Memory B cell (primary cell): ENCODE results near the gene LDAF1.
"Not testable (repeated sequence)": the region's sequence is repeated elsewhere in the genome, so short reads cannot be mapped to it uniquely, and the experiment has no call there.

ENCODE experiments used
- ATAC-seq: fragments of 150-1000 bp; cut with Tn5 transposase; 2 replicates; pipeline ENCODE4 v1.10.0; 2021; ENCODE audit warnings: low read depth, mild to moderate bottlenecking, moderate library complexity
- DNase-seq, 2 donors: peaks; one replicate each; pipeline ENCODE4 v3.0.0; 2022; ENCODE audit warnings: low spot score in 2 of 2
- H3K27ac Mint-ChIP-seq: one replicate; pipeline ENCODE4 v1.8.0; 2022; ENCODE audit warnings: mild to moderate bottlenecking, moderate library complexity, mixed read lengths
- H3K27me3 Mint-ChIP-seq: one replicate; pipeline ENCODE4 v1.8.0; 2022; ENCODE audit warnings: mixed read lengths
- H3K36me3 Mint-ChIP-seq: one replicate; pipeline ENCODE4 v1.8.0; 2022; ENCODE audit warnings: mild to moderate bottlenecking, mixed read lengths
- H3K4me1 Mint-ChIP-seq: one replicate; pipeline ENCODE4 v1.8.0; 2022; ENCODE audit warnings: mixed read lengths
- H3K4me3 Mint-ChIP-seq: one replicate; pipeline ENCODE4 v1.8.0; 2022; ENCODE audit warnings: mild to moderate bottlenecking, moderate library complexity, mixed read lengths
- H3K9me3 Mint-ChIP-seq: one replicate; pipeline ENCODE4 v1.8.0; 2022; ENCODE audit warnings: mixed read lengths

Gene LDAF1

GRCh38 chr16:21153124-21153729, 5.2 kb upstream of the LDAF1 start:
- not testable (repeated sequence) for H3K4me1 Mint-ChIP-seq, H3K27ac Mint-ChIP-seq, DNase-seq, H3K36me3 Mint-ChIP-seq, H3K27me3 Mint-ChIP-seq, H3K9me3 Mint-ChIP-seq, ATAC-seq, H3K4me3 Mint-ChIP-seq

- not testable (repeated sequence) for H3K27ac Mint-ChIP-seq, H3K27me3 Mint-ChIP-seq, ATAC-seq, H3K9me3 Mint-ChIP-seq, DNase-seq, H3K36me3 Mint-ChIP-seq, H3K4me3 Mint-ChIP-seq
- peaks cover 14% of the 10 kb centered on the region for H3K4me1 Mint-ChIP-seq
Observed at GRCh38 chr16:21156011-21156410, 2.5 kb upstream of the LDAF1 start.

GRCh38 chr16:21156767-21157467, 1.6 kb upstream of the LDAF1 start:
- Mint-ChIP-seq H3K36me3 (peaks cover 5% of the 10 kb centered on the region), H3K4me1 (peaks cover 17% of the 10 kb centered on the region), H3K27ac (no peak overlapping the region), H3K27me3 (no peaks in the 10 kb centered on the region), H3K9me3 (no peaks in the 10 kb centered on the region), H3K4me3 (no peak overlapping the region)
- DNase-seq (no peak), ATAC-seq (no peak)

DNA sequence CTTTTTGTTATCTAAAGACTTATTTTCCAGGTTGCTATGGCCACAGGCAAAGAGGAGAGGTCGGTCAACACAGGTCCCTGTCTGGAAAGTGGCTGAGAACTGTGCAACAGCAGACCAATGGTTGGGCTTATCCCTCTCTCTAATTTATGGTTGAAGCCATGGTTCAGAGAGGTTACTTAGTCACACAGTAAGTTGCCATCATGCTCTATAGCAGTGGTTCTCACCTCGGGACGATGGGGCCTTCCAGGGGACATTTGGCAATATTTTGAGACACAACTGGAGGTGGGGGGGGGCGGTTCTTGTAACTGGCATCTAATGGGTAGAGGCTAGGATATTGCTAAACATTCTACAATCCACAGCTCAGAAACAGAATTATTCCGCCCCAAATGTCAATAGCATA, 842 bp upstream of the LDAF1 start:
- H3K36me3 Mint-ChIP-seq, result peaks cover 7% of the 10 kb centered on the region
- H3K4me1 Mint-ChIP-seq, result peaks cover 17% of the 10 kb centered on the region
- H3K27me3 Mint-ChIP-seq, result no peaks in the 10 kb centered on the region
- peak overlapping the region; percentile 97 for H3K4me3 Mint-ChIP-seq
- ATAC-seq, result no peak
- no peak overlapping the region for H3K27ac Mint-ChIP-seq
- DNase-seq, result no peak
- H3K9me3 Mint-ChIP-seq, result no peaks in the 10 kb centered on the region

DNA sequence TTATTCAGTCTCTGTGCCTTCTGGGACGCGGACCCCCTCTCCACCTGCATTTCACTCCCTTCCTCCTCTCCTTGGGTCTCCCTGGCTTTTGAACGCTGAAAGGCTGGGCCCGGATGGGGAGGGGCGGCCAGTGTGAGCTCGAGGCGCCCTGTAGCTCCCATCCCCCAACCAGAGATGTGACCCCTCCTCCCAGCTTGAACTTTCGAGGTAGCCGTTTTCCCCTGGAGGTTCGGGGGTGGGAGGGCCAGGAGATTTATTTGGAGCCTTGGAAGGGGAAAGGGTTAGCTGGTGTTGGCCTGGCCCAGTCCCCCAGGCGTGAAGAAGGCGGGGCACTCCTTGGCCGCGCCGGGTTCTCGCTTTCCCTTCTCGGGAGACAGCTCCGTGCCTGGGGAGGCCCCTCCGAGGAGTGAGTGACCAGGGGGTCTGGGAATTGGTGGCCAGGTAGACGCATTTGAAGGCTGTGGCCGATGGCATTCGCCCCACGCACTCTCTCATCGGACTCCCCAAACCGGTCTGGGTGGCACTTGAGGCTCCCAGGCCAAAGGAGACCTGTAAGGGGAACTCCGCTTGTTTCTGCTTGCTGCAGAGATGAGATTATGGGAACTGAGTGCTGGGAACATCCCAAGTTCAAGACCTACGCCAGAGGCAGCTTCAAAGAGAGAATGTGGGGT, 942 bp downstream of the LDAF1 start:
- peak; percentile 42 for ATAC-seq
- Mint-ChIP-seq H3K27ac (peak overlapping the region; percentile 91), H3K4me3 (peak overlapping the region; percentile 97), H3K9me3 (no peaks in the 10 kb centered on the region), H3K4me1 (peaks cover 20% of the 10 kb centered on the region), H3K27me3 (no peaks in the 10 kb centered on the region), H3K36me3 (peaks cover 11% of the 10 kb centered on the region)
- peak; percentile 16 to 51 for DNase-seq

- peak overlapping the region; percentile 91 for H3K27ac Mint-ChIP-seq
- no peak overlapping the region for H3K4me3 Mint-ChIP-seq
- DNase-seq (no peak), ATAC-seq (no peak)
- peaks cover 21% of the 10 kb centered on the region for H3K4me1 Mint-ChIP-seq
- peaks cover 17% of the 10 kb centered on the region for H3K36me3 Mint-ChIP-seq
- H3K9me3 Mint-ChIP-seq, result no peaks in the 10 kb centered on the region
- no peaks in the 10 kb centered on the region for H3K27me3 Mint-ChIP-seq
Observed at GRCh38 chr16:21160276-21160675, 1.8 kb downstream of the LDAF1 start.

DNA sequence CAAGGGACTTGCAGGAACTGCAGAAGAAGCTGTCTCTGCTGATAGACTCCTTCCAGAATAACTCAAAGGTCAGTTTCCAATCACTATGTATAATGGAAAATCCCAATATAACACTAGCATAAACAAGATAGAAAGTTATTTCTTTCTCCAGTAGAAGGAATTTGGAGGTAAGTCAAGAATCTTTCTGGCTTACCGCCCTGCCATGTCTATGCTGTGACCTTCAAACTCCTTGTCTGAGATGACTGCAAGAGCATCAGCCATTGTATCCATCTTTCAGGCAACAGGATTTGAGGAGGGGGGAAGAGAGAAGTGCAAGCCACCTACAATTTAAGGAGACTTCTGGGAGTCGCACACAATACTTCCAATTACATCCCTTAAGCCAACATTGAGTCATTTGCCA, 2.7 kb downstream of the LDAF1 start:
- H3K4me1 Mint-ChIP-seq, result peaks cover 23% of the 10 kb centered on the region
- ATAC-seq (no peak), DNase-seq (no peak)
- H3K9me3 Mint-ChIP-seq, result no peaks in the 10 kb centered on the region
- H3K36me3 Mint-ChIP-seq, result peaks cover 20% of the 10 kb centered on the region
- H3K27ac Mint-ChIP-seq, result no peak overlapping the region
- no peaks in the 10 kb centered on the region for H3K27me3 Mint-ChIP-seq
- H3K4me3 Mint-ChIP-seq, result no peak overlapping the region

DNA sequence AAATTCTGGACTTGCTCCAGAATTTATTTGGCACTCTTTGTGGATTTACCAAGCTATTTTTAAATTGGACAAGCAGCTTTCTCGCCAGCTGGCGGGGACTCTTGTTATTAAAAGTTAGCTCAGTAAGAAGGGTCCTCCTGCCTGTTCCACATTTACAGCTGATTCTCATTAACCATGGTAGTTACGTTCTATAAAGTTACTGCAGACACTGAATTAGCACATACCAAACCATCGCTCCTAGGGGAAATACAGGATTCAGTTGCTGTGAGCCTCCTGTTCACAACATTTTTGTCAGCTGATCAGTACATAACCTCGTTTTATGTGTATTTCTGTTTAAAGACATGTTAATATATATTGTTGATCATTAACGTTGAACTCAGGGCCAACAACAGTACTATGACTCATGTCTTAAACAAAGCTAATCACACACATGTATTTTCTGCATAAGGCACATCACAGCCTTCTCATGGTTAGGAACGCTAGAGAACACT, 4.2 kb downstream of the LDAF1 start:
- Mint-ChIP-seq H3K36me3 (peaks cover 28% of the 10 kb centered on the region), H3K4me1 (peaks cover 23% of the 10 kb centered on the region), H3K27me3 (no peaks in the 10 kb centered on the region), H3K4me3 (no peak overlapping the region), H3K27ac (no peak overlapping the region), H3K9me3 (no peaks in the 10 kb centered on the region)
- DNase-seq (no peak), ATAC-seq (no peak)

- no peak overlapping the region for H3K27ac Mint-ChIP-seq
- no peak overlapping the region for H3K4me3 Mint-ChIP-seq
- H3K4me1 Mint-ChIP-seq, result peaks cover 23% of the 10 kb centered on the region
- ATAC-seq (no peak), DNase-seq (no peak)
- H3K9me3 Mint-ChIP-seq, result no peaks in the 10 kb centered on the region
- H3K27me3 Mint-ChIP-seq, result no peaks in the 10 kb centered on the region
- H3K36me3 Mint-ChIP-seq, result peaks cover 28% of the 10 kb centered on the region
Observed at GRCh38 chr16:21163576-21163975, 5.1 kb downstream of the LDAF1 start.

DNA sequence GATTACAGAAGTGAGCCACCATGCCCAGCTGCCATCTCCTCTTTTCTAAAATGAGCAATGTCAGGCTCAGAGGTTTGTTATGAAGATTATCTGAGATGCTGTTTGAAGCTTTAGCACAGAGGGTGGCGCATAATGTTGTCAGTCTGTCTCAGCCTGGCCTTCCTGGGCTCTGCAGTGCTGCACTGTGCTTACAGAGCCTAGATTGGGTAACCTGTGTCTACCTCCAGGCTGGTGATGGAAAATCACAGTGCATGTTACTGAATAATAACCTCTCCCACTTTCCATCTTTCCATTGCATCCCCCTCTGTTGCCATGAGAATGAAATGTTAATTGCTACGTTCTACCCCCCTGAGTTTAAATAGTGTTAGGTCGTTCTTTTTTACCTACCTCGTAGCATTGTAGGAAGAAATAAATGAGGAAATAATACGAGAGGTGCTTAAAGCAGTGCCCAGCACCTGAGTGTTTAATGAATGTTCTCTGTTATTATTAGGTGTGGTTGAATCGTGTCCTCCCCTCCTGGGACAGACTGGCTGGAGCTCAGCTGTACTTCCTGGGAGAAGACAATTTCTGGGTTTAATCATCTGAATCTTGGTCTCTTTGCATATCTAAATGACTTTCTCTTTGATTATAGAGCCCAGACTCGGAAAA, 6.2 kb downstream of the LDAF1 start:
- Mint-ChIP-seq H3K9me3 (no peaks in the 10 kb centered on the region), H3K4me1 (peaks cover 14% of the 10 kb centered on the region), H3K4me3 (no peak overlapping the region), H3K27ac (no peak overlapping the region), H3K27me3 (no peaks in the 10 kb centered on the region), H3K36me3 (peaks cover 28% of the 10 kb centered on the region)
- DNase-seq, result no peak
- no peak for ATAC-seq

DNA sequence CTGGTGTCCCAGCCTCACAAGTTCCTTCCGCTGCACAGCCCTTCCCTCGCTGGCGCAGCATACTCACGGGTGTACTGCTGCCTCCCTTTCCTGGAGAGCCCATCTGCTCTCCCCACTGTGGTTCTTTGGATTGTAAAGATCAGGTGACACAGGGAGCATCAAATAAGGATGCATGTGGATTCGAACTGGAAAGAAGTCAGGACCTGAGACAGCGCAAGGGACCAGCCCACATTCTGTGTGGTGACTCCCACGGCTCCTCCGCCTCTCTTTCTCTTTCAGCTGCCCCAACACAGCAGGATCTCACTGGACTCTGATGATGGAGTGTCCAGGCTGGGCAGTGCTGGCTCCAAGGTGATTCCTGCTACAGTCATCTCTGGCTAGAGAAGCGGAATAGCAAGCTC, 8.1 kb downstream of the LDAF1 start:
- ATAC-seq (no peak), DNase-seq (no peak)
- H3K27ac Mint-ChIP-seq, result no peak overlapping the region
- no peaks in the 10 kb centered on the region for H3K27me3 Mint-ChIP-seq
- peaks cover 29% of the 10 kb centered on the region for H3K36me3 Mint-ChIP-seq
- H3K9me3 Mint-ChIP-seq, result no peaks in the 10 kb centered on the region
- H3K4me3 Mint-ChIP-seq, result no peak overlapping the region
- H3K4me1 Mint-ChIP-seq, result peaks cover 6% of the 10 kb centered on the region

DNA sequence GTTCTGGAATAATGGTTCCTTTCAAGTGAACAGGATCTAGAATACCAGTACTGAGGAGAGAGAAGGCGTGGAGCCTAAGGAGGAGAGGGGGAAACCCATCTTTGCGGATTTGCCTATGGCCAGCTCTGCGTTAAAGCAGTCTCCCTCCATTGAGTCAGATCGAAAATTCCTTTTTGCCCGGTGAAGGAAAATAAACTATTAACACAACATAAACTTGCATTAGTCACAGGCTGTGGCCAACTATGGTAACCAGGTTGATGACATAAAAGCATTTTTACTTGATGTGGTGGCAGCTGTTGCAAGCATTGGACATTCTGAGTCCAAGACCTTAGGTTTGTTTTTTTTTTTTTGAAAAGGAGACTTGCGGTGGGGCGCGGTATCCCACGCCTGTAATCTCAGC, 8.9 kb downstream of the LDAF1 start:
- Mint-ChIP-seq H3K4me1 (peaks cover 5% of the 10 kb centered on the region), H3K27me3 (no peaks in the 10 kb centered on the region), H3K9me3 (no peaks in the 10 kb centered on the region), H3K27ac (no peak overlapping the region), H3K4me3 (no peak overlapping the region), H3K36me3 (peaks cover 29% of the 10 kb centered on the region)
- ATAC-seq, result no peak
- no peak for DNase-seq

DNA sequence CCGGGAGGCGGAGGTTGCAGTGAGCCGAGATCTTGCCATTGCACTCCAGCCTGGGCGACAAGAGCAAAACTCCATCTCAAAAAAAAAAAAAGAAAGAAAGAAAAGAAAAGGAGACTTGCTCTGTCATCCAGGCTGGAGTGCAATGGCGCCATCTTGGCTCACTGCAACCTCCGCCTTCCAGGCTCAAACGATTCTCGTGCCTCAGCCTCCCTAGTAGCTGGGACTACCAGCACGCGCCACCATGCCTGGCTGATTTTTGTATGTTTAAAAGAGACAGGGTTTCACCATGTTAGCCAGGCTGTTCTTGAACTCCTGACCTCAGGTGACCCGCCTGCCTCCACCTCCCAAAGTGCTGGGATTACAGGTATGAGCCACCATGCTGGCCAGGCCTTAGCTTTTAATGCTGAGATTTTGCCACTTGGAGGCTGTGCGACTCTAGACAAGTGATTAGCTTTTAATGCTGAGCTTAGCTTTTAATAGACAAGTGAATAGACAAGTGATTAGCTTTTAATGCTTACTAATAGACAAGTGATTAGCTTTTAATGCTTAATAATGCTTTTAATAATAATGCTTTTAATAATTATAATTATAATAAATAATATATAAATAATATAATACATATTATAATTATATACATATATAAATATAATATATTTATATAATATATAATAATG, 9.6 kb downstream of the LDAF1 start:
- H3K4me1 Mint-ChIP-seq, result peaks cover 3% of the 10 kb centered on the region
- H3K36me3 Mint-ChIP-seq, result peaks cover 30% of the 10 kb centered on the region
- ATAC-seq (no peak), DNase-seq (no peak)
- H3K9me3 Mint-ChIP-seq, result no peaks in the 10 kb centered on the region
- H3K4me3 Mint-ChIP-seq, result no peak overlapping the region
- no peak overlapping the region for H3K27ac Mint-ChIP-seq
- no peaks in the 10 kb centered on the region for H3K27me3 Mint-ChIP-seq
